CD14-positive monocyte (primary cell): Measurements from ENCODE around the gene CENPA. TPM values are rescaled to one million over a fixed set of nuclear protein-coding genes. Genes with fewer than 3 reads are reported as not detected.

Experiments
- DNase-seq, 3 donors: peaks; one replicate each; pipeline ENCODE4 v3.0.0-alpha.2; 2011 to 2022
- H2AFZ ChIP-seq: 2 replicates; pipeline ENCODE4 v1.6.0; 2012; ENCODE audit warnings: mild to moderate bottlenecking, low read depth, low read length, inconsistent platforms; ENCODE audit not compliant: insufficient read depth, poor library complexity, severe bottlenecking
- H3K27ac ChIP-seq, 2 donors: 1 replicate in 1 of 2; 2 replicates in 1 of 2; pipeline ENCODE4 v1.5.1; 2012 to 2013; ENCODE audit warnings: low read length in 2 of 2, control low read depth in 1 of 2, inconsistent platforms in 1 of 2, low read depth in 1 of 2, mild to moderate bottlenecking in 1 of 2
- H3K27me3 ChIP-seq, 2 donors: one replicate each; pipeline versions ENCODE4 v1.6.0 to v1.6.1; 2011 to 2013; ENCODE audit warnings: low read length in 2 of 2; ENCODE audit not compliant: control insufficient read depth in 2 of 2, insufficient read depth in 2 of 2
- H3K36me3 ChIP-seq, 2 donors: replicated peaks in 1 of 2; 1 replicate in 1 of 2; 2 replicates in 1 of 2; pipeline versions ENCODE4 v1.5.1 to v1.6.1; 2012 to 2013; ENCODE audit warnings: low read length in 2 of 2, control low read depth in 1 of 2, inconsistent platforms in 1 of 2, mild to moderate bottlenecking in 1 of 2; ENCODE audit not compliant: insufficient read depth in 2 of 2, control insufficient read depth in 1 of 2
- H3K4me1 ChIP-seq, 2 donors: 1 replicate in 1 of 2; 2 replicates in 1 of 2; pipeline versions ENCODE4 v1.5.1 to v1.6.1; 2012 to 2013; ENCODE audit warnings: low read length in 2 of 2, control low read depth in 1 of 2, inconsistent platforms in 1 of 2, mild to moderate bottlenecking in 1 of 2, moderate library complexity in 1 of 2; ENCODE audit not compliant: insufficient read depth in 2 of 2, control insufficient read depth in 1 of 2
- H3K4me2 ChIP-seq: replicated peaks from 2 replicates; pipeline ENCODE3; 2012; ENCODE audit warnings: low read length, moderate library complexity, mild to moderate bottlenecking; ENCODE audit not compliant: poor library complexity, severe bottlenecking; ENCODE audit errors: extremely low read depth
- H3K4me3 ChIP-seq, 3 experiments: fragments of 200-600 bp in 1 of 3; sonication (generic) in 1 of 3; replicated peaks in 1 of 3; 1 replicate in 2 of 3; 2 replicates in 1 of 3; pipeline ENCODE4 v1.5.1; 2011 to 2013; ENCODE audit warnings: low read length in 3 of 3, mild to moderate bottlenecking in 3 of 3, control low read depth in 2 of 3, low read depth in 2 of 3, inconsistent platforms in 1 of 3, moderate library complexity in 1 of 3
- H3K79me2 ChIP-seq: 2 replicates; pipeline ENCODE4 v1.6.0; 2012; ENCODE audit warnings: mild to moderate bottlenecking, control low read depth, inconsistent platforms, low read length, moderate library complexity; ENCODE audit not compliant: insufficient read depth
- H3K9ac ChIP-seq: 2 replicates; pipeline ENCODE4 v1.6.0; 2017; ENCODE audit warnings: low read length, mild to moderate bottlenecking; ENCODE audit not compliant: insufficient read depth, poor library complexity, severe bottlenecking
- H3K9me3 ChIP-seq, 2 donors: replicated peaks in 1 of 2; 1 replicate in 1 of 2; 2 replicates in 1 of 2; pipeline versions ENCODE4 v1.5.1 to v1.6.1; 2012 to 2013; ENCODE audit warnings: low read length in 2 of 2, control low read depth in 1 of 2; ENCODE audit not compliant: control insufficient read depth in 1 of 2, insufficient read depth in 1 of 2
- H4K20me1 ChIP-seq: 2 replicates; pipeline ENCODE4 v1.6.0; 2012; ENCODE audit warnings: mild to moderate bottlenecking, low read length, control low read depth, moderate library complexity; ENCODE audit not compliant: insufficient read depth
- H3K27ac Mint-ChIP-seq, 7 donors: one replicate each; pipeline ENCODE4 v1.8.0; 2020; ENCODE audit warnings: mild to moderate bottlenecking in 7 of 7, mixed read lengths in 7 of 7, moderate library complexity in 6 of 7, inconsistent platforms in 2 of 7
- H3K27me3 Mint-ChIP-seq, 3 donors: one replicate each; pipeline ENCODE4 v1.8.0; 2021 to 2022; ENCODE audit warnings: low read depth in 3 of 3, mild to moderate bottlenecking in 3 of 3, mixed read lengths in 3 of 3, moderate library complexity in 3 of 3, inconsistent platforms in 1 of 3
- H3K36me3 Mint-ChIP-seq, 2 donors: one replicate each; pipeline ENCODE4 v1.8.0; 2020; ENCODE audit warnings: mixed read lengths in 2 of 2, inconsistent platforms in 1 of 2, mild to moderate bottlenecking in 1 of 2
- H3K4me1 Mint-ChIP-seq: one replicate; pipeline ENCODE4 v1.8.0; 2020; ENCODE audit warnings: mild to moderate bottlenecking, mixed read lengths
- H3K4me3 Mint-ChIP-seq, 2 donors: one replicate each; pipeline ENCODE4 v1.8.0; 2020; ENCODE audit warnings: mild to moderate bottlenecking in 2 of 2, mixed read lengths in 2 of 2, moderate library complexity in 1 of 2
- H3K9me3 Mint-ChIP-seq, 7 donors: one replicate each; pipeline ENCODE4 v1.8.0; 2020 to 2022; ENCODE audit warnings: mixed read lengths in 7 of 7, mild to moderate bottlenecking in 6 of 7, moderate library complexity in 6 of 7, inconsistent platforms in 2 of 7
- WGBS: methylation state at CpG from one replicate; pipeline ENCODE4 v1.1.5; 2013; ENCODE audit warnings: missing lambda C conversion rate; ENCODE audit not compliant: insufficient coverage; 5-methylcytosine and 5-hydroxymethylcytosine counted together
- intact Hi-C, 2 donors: fragments of 100-400 bp; cut with micrococcal nuclease; formaldehyde crosslinking; loops; one replicate each; pipeline versions ENCODE4 v1.15.0 to v1.15.1; 2023
- polyA plus RNA-seq, 3 donors: library from polyadenylated mRNA; depleted of rRNA in 1 of 3; unstranded in 2 of 3; stranded (reverse) in 1 of 3; fragments of 300-500 nt in 2 of 3; fragments of >200 nt in 1 of 3; fragmentation: Illumina TruSeq in 2 of 3; gene quantifications; 1 replicate in 2 of 3; 2 replicates in 1 of 3; pipeline ENCODE4 v1.2.3, GENCODE V29; 2012 to 2021
- TF ChIP-seq, protein P1 (sequence below): fragments of 200-600 bp; IDR thresholded peaks from one replicate; pipeline ENCODE4 v1.8.0; 2022; ENCODE audit warnings: antibody characterized with exemption, mild to moderate bottlenecking

CENPA gene
- polyA plus RNA-seq, 3 donors = 0.24 TPM; not detected in 2

DNA sequence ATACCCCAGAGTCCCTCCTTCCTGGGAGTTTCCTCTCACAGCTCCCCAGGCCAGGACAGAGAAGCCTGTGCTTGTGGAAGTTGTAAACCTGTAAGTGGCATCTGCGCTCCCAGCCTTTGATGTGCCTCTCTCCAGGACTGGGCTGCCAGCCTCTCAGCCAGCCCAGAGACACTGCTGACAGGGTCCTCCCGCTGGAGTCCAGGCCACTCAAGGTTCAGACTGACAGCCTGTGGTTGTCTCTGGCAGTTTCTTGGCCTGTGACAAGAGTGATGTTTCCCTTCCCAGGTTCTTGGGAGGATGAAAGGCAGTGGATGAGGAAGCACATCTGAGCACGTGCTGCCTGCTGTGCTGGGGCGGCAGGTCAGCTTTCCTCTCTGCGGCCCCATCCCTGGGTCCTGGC, 18.7 kb upstream of the CENPA start:
- Histone ChIP-seq H3K9me3 (no peaks in the 10 kb centered on the region), H3K79me2 (peaks cover 67% of the 10 kb centered on the region), H3K4me3 (peak overlapping the region in 1 of 3 experiments; percentile 18), H4K20me1 (peaks cover 54% of the 10 kb centered on the region), H3K4me1 (peaks cover 67 to 79% of the 10 kb centered on the region in 2 donors), H3K27me3 (peaks cover 0 to 5% of the 10 kb centered on the region in 2 donors), H3K9ac (peak overlapping the region; percentile 38), H3K4me2 (peak overlapping the region; percentile 32), H3K36me3 (peaks cover 0 to under 1% of the 10 kb centered on the region in 2 donors), H3K27ac (peak overlapping the region; percentile 30 to 72), H2AFZ (no peak overlapping the region)
- Mint-ChIP-seq H3K27ac (peak overlapping the region in 6 of 7 donors; percentile 9 to 80 (median 58)), H3K9me3 (peaks cover 0 to 2% (median 0%) of the 10 kb centered on the region in 7 donors), H3K4me3 (no peak overlapping the region), H3K27me3 (peaks cover 0 to 10% (median 8%) of the 10 kb centered on the region in 3 donors), H3K4me1 (peaks cover 72% of the 10 kb centered on the region), H3K36me3 (peaks cover 19 to 31% of the 10 kb centered on the region in 2 donors)
- TF ChIP-seq, protein P1, sequence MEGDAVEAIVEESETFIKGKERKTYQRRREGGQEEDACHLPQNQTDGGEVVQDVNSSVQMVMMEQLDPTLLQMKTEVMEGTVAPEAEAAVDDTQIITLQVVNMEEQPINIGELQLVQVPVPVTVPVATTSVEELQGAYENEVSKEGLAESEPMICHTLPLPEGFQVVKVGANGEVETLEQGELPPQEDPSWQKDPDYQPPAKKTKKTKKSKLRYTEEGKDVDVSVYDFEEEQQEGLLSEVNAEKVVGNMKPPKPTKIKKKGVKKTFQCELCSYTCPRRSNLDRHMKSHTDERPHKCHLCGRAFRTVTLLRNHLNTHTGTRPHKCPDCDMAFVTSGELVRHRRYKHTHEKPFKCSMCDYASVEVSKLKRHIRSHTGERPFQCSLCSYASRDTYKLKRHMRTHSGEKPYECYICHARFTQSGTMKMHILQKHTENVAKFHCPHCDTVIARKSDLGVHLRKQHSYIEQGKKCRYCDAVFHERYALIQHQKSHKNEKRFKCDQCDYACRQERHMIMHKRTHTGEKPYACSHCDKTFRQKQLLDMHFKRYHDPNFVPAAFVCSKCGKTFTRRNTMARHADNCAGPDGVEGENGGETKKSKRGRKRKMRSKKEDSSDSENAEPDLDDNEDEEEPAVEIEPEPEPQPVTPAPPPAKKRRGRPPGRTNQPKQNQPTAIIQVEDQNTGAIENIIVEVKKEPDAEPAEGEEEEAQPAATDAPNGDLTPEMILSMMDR = no peak
- DNase-seq = peak in 2 of 3 donors; percentile 18 to 19
- 33% methylated on average over 5 of the region's 5 CpGs for WGBS
- intact Hi-C loops = loop anchor here in 1 of 2 donors (10.0 kb wide), 2 partner anchors 422 to 1972 kb away; partner anchors contain the start of genes ADGRF3, CENPO, PTRHD1 and SELENOI

DNA sequence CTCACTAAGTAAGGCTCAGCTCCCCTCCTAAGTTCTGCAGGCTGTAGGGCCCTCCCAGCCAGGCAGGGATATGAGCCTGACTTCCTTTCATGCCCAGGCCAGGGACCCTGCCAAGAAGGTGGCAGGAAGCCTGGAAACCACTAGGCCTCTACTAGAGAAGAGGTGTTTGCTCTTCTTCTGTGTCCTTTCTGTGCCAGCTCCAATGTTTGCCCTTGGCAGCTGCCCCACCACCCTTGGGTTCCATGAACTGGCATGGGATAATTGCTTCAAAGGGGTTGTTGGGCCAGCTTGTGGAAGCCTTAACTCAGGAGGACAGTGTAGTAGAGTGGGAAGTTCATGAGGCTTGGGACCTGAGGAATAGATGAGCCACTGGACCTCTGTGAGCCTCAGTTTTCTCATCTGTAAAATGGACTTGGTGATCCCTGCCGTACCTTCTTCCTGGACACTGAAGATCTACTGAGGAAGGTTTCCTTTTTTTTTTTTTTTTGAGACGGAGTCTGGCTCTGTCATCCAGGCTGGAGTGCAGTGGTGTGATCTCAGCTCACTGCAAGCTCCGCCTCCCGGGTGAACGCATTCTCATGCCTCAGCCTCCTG, 17.9 kb upstream of the CENPA start:
- H3K4me3 ChIP-seq = no peak overlapping the region
- H3K27ac Mint-ChIP-seq = peak overlapping the region; percentile 14 to 94 (median 65)

More for the DNA sequence above, 17.9 kb upstream of the CENPA start:
- Histone ChIP-seq H3K4me1 (peaks cover 71 to 87% of the 10 kb centered on the region in 2 donors), H2AFZ (no peak overlapping the region), H3K27ac (peak overlapping the region; percentile 30 to 87), H3K4me2 (no peak overlapping the region), H3K9ac (no peak overlapping the region), H3K79me2 (peaks cover 76% of the 10 kb centered on the region), H4K20me1 (peaks cover 62% of the 10 kb centered on the region), H3K27me3 (peaks cover 0 to 5% of the 10 kb centered on the region in 2 donors), H3K36me3 (peaks cover 0 to 9% of the 10 kb centered on the region in 2 donors), H3K9me3 (no peaks in the 10 kb centered on the region)
- TF ChIP-seq, protein P1 = no peak
- DNase-seq = no peak
- Mint-ChIP-seq H3K36me3 (peaks cover 22 to 33% of the 10 kb centered on the region in 2 donors), H3K27me3 (peaks cover 0 to 5% (median 4%) of the 10 kb centered on the region in 3 donors), H3K4me3 (no peak overlapping the region), H3K4me1 (peaks cover 81% of the 10 kb centered on the region), H3K9me3 (peaks cover 0 to 2% (median 0%) of the 10 kb centered on the region in 7 donors)
- intact Hi-C loops = loop anchor here in 1 of 2 donors (2.0 to 10.0 kb wide), 3 partner anchors 17 to 1973 kb away; partner anchors contain the start of genes ADGRF3, CENPO, PTRHD1 and SELENOI
- 100% methylated on average over 3 of the region's 5 CpGs for WGBS
